HepG2 (cell line): ENCODE measurements around the gene NR1H3. TPM values are rescaled to one million over a fixed set of nuclear protein-coding genes. Genes with fewer than 3 reads are reported as not detected.

Experiments
- ATF3 ChIP-seq: sonication (generic); formaldehyde crosslinking; IDR thresholded peaks from 2 replicates; pipeline ENCODE4 v1.4.0; 2020; ENCODE audit warnings: missing genetic modification reagents
- CBX1 ChIP-seq: IDR thresholded peaks from one replicate; pipeline ENCODE4 v1.6.1; 2016; ENCODE audit warnings: antibody characterized with exemption, low read depth
- EHMT2 ChIP-seq: fragments of 200-600 bp; sonication (generic); IDR thresholded peaks from 2 replicates; pipeline ENCODE4 v1.7.0; 2017; ENCODE audit warnings: antibody characterized with exemption, low read depth, low read length, borderline replicate concordance
- GTF3A ChIP-seq: sonication (generic); formaldehyde crosslinking; conservative IDR thresholded peaks from 2 replicates; pipeline ENCODE4 v1.4.0; 2020; ENCODE audit warnings: mild to moderate bottlenecking, missing genetic modification reagents
- HCFC1 ChIP-seq: fragments of 150-350 bp; IDR thresholded peaks from 2 replicates; pipeline ENCODE4 v1.6.1; 2014; ENCODE audit warnings: low read depth, low read length
- KAT8 ChIP-seq: IDR thresholded peaks from 2 replicates; pipeline ENCODE4 v1.6.1; 2016; ENCODE audit warnings: missing genetic modification reagents, missing compliant biosample characterization
- KLF15 ChIP-seq: sonication (generic); formaldehyde crosslinking; IDR thresholded peaks from 2 replicates; pipeline ENCODE4 v1.8.1; 2023; ENCODE audit warnings: borderline replicate concordance, mild to moderate bottlenecking, inconsistent platforms, missing genetic modification reagents, mixed read lengths
- KMT2B ChIP-seq: IDR thresholded peaks from 2 replicates; pipeline ENCODE4 v1.6.1; 2016; ENCODE audit warnings: missing genetic modification reagents, missing compliant biosample characterization
- MAF1 ChIP-seq: sonication (generic); formaldehyde crosslinking; IDR thresholded peaks from 2 replicates; pipeline ENCODE4 v1.5.0; 2020; ENCODE audit warnings: missing genetic modification reagents, borderline replicate concordance
- MIER3 ChIP-seq: IDR thresholded peaks from 2 replicates; pipeline ENCODE4 v1.6.1; 2016; ENCODE audit warnings: missing compliant biosample characterization, borderline replicate concordance
- NR2F2 ChIP-seq: IDR thresholded peaks from 2 replicates; pipeline ENCODE4 v1.6.1; 2012; ENCODE audit warnings: low read depth, inconsistent platforms, borderline replicate concordance
- NR2F6 ChIP-seq, 2 experiments: IDR thresholded peaks; 2 replicates each; pipeline ENCODE4 v1.6.1; 2016; ENCODE audit warnings: antibody characterized with exemption in 1 of 2, mild to moderate bottlenecking in 1 of 2
- RFX1 ChIP-seq: fragments of 450-650 bp; IDR thresholded peaks from 2 replicates; pipeline ENCODE4 v1.6.1; 2017
- RFXAP ChIP-seq: sonication (generic); formaldehyde crosslinking; IDR thresholded peaks from 2 replicates; pipeline ENCODE4 v1.4.0; 2020; ENCODE audit warnings: missing genetic modification reagents, borderline replicate concordance
- TBL1XR1 ChIP-seq: fragments of 150-350 bp; IDR thresholded peaks from 2 replicates; pipeline ENCODE4 v1.6.1; 2014; ENCODE audit warnings: borderline replicate concordance, low read length; ENCODE audit not compliant: partially characterized antibody
- ZBTB4 ChIP-seq: sonication (generic); formaldehyde crosslinking; IDR thresholded peaks from 2 replicates; pipeline ENCODE4 v1.4.0; 2020; ENCODE audit warnings: missing genetic modification reagents, mild to moderate bottlenecking, borderline replicate concordance
- ZNF292 ChIP-seq: sonication (generic); formaldehyde crosslinking; IDR thresholded peaks from 2 replicates; pipeline ENCODE4 v1.8.1; 2022; ENCODE audit warnings: mild to moderate bottlenecking, low read depth, missing genetic modification reagents, borderline replicate concordance
- ZNF432 ChIP-seq: sonication (generic); formaldehyde crosslinking; IDR thresholded peaks from 2 replicates; pipeline ENCODE4 v1.5.0; 2020; ENCODE audit warnings: missing genetic modification reagents, mild to moderate bottlenecking, borderline replicate concordance
- ZNF562 ChIP-seq: sonication (generic); formaldehyde crosslinking; IDR thresholded peaks from 2 replicates; pipeline ENCODE4 v1.8.0; 2022; ENCODE audit warnings: missing genetic modification reagents, borderline replicate concordance
- ZNF567 ChIP-seq: sonication (generic); formaldehyde crosslinking; IDR thresholded peaks from 2 replicates; pipeline ENCODE4 v1.8.1; 2023; ENCODE audit warnings: mild to moderate bottlenecking, missing genetic modification reagents, borderline replicate concordance
- ZSCAN30 ChIP-seq: sonication (generic); formaldehyde crosslinking; IDR thresholded peaks from 2 replicates; pipeline ENCODE4 v1.5.0; 2020; ENCODE audit warnings: mild to moderate bottlenecking, missing genetic modification reagents
- polyA plus RNA-seq, 8 experiments: library from polyadenylated mRNA; depleted of rRNA in 3 of 8; stranded (reverse) in 7 of 8; unstranded in 1 of 8; fragments of >200 nt; fragmentation: Illumina TruSeq in 4 of 8; extraction: Trizol in 4 of 8; gene quantifications; 2 replicates each; pipeline versions ENCODE4 v1.2.1 to v1.2.3, GENCODE V29; 2011 to 2016; ENCODE audit warnings: low read depth in 4 of 8, missing spikeins in 1 of 8, mixed read lengths in 1 of 8; ENCODE audit not compliant: insufficient read depth in 1 of 8
- total RNA-seq, 5 experiments: library from RNA; depleted of rRNA; stranded (reverse); fragments of >200 nt; fragmentation: Illumina TruSeq; extraction: Trizol; gene quantifications; 2 replicates each; pipeline ENCODE4 v1.2.3, GENCODE V29; 2016; ENCODE audit warnings: low read depth in 1 of 5
- TF ChIP-seq, protein P1 (sequence below): sonication (generic); formaldehyde crosslinking; IDR thresholded peaks from 2 replicates; pipeline ENCODE4 v1.5.0; 2020; ENCODE audit warnings: missing genetic modification reagents

Gene NR1H3
- total and polyA plus RNA-seq, 2 of the 13 experiments (the other 11 are each of a cell fraction or from before 2014, with no cell fraction given): 41.8 to 102 TPM

DNA sequence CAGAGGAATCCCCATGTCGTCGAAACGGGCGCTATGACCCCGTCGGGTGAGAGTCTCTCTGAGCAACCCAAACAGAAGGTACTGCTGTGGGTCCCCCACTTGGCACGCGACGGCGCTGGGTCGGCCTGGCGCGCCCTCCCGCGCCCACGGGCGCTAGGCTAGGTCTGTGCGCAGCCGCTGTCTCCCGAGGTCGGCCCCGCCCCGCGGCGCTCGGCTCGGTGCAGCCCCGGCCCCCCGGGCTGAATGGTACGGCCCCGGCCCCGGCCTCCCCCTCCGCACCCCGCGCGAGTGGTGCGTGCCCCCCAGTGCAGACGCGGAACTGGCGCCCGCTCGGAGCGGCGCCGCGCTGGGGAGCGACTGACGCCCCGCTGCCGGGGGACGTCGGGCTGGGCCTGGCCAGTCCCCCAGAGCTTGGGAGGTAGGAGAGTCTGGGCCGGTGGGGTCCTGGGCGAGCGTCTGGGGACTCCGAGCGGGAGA lies 12.1 kb downstream of the NR1H3 start, which contains the start of gene MADD (continued):
- TF ChIP-seq, protein P1, sequence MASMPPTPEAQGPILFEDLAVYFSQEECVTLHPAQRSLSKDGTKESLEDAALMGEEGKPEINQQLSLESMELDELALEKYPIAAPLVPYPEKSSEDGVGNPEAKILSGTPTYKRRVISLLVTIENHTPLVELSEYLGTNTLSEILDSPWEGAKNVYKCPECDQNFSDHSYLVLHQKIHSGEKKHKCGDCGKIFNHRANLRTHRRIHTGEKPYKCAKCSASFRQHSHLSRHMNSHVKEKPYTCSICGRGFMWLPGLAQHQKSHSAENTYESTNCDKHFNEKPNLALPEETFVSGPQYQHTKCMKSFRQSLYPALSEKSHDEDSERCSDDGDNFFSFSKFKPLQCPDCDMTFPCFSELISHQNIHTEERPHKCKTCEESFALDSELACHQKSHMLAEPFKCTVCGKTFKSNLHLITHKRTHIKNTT: no peak
- TF ChIP-seq ZNF562 (CRISPR knock-in tag) (no peak), HCFC1 (no peak), MAF1 (no peak), RFX1 (no peak), NR2F2 (no peak), TBL1XR1 (no peak), ATF3 (CRISPR knock-in tag) (no peak), KAT8 (peak; percentile 5; the same call in 1 of the 2 replicates), KMT2B (CRISPR knock-in tag) (no peak), EHMT2 (no peak), ZBTB4 (CRISPR knock-in tag) (no peak), KLF15 (no peak), CBX1 (no peak), ZNF292 (CRISPR knock-in tag) (no peak), ZNF432 (CRISPR knock-in tag) (no peak), NR2F6 (IDR thresholded peaks at IDR 0.05) (no peak), NR2F6 (CRISPR knock-in tag; IDR thresholded peaks at IDR 0.05) (no peak), MIER3 (CRISPR knock-in tag) (no peak), GTF3A (no peak), RFXAP (CRISPR knock-in tag) (peak; percentile 23; the same call in 1 of the 2 replicates), ZSCAN30 (CRISPR knock-in tag) (no peak), ZNF567 (CRISPR knock-in tag) (no peak)
